ENCODE measurements around the gene ZNF181.

The ZNF181 gene

DNA sequence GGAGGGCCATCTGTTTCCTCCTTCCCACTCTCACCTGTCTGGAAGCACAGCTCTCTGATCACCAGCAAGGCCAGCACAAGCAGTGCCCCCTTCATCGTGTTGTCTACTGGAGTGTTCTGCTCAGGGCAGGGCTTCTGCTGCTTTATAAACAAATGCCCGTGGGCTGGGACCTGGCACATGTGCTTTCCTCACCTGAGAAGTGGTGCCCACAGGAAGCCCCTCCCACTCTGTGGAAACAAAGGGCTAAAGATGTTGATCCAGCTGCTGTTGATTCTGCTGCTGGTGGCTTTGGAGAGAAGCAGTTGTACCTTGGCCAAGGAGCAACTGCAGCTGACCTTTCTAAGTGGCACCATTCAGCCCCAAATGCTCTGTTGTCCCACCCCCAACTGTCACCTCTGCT, 26.4 kb upstream of the ZNF181 start:
- DNase-seq (ENCODE audit: low read depth), result no peak
- no peak overlapping the region for H3K4me3 ChIP-seq (replicated peaks; ENCODE audit: low read depth, low read length)
- TF ChIP-seq, protein P1, sequence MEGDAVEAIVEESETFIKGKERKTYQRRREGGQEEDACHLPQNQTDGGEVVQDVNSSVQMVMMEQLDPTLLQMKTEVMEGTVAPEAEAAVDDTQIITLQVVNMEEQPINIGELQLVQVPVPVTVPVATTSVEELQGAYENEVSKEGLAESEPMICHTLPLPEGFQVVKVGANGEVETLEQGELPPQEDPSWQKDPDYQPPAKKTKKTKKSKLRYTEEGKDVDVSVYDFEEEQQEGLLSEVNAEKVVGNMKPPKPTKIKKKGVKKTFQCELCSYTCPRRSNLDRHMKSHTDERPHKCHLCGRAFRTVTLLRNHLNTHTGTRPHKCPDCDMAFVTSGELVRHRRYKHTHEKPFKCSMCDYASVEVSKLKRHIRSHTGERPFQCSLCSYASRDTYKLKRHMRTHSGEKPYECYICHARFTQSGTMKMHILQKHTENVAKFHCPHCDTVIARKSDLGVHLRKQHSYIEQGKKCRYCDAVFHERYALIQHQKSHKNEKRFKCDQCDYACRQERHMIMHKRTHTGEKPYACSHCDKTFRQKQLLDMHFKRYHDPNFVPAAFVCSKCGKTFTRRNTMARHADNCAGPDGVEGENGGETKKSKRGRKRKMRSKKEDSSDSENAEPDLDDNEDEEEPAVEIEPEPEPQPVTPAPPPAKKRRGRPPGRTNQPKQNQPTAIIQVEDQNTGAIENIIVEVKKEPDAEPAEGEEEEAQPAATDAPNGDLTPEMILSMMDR (IDR thresholded peaks at IDR 0.05; ENCODE audit: low read length, missing control alignments), result no peak

DNA sequence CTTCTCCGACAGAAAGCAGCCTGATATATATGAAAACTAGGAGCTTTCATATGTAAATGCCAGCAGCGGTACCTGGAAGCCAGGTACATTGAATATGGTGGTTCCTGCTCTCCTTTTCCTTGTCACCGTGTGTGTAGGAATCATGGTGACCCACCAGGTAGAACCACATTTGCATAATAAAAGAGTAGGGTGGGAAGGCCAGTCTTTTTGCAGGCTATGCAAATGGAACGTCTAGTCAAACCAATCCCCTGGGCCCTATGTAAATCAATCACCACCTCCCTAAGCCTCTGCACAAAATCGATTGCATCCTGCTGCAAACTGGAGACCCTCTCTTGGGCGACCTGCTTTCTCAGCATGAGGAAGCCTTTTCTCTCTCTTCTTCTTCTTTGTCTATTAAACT, 22.2 kb upstream of the ZNF181 start:
- TF ChIP-seq, protein P1 (IDR thresholded peaks at IDR 0.05; ENCODE audit: low read length, missing control alignments), result no peak
- no peak for DNase-seq (ENCODE audit: low read depth)
- H3K4me3 ChIP-seq (replicated peaks; ENCODE audit: low read depth, low read length), result no peak overlapping the region

DNA sequence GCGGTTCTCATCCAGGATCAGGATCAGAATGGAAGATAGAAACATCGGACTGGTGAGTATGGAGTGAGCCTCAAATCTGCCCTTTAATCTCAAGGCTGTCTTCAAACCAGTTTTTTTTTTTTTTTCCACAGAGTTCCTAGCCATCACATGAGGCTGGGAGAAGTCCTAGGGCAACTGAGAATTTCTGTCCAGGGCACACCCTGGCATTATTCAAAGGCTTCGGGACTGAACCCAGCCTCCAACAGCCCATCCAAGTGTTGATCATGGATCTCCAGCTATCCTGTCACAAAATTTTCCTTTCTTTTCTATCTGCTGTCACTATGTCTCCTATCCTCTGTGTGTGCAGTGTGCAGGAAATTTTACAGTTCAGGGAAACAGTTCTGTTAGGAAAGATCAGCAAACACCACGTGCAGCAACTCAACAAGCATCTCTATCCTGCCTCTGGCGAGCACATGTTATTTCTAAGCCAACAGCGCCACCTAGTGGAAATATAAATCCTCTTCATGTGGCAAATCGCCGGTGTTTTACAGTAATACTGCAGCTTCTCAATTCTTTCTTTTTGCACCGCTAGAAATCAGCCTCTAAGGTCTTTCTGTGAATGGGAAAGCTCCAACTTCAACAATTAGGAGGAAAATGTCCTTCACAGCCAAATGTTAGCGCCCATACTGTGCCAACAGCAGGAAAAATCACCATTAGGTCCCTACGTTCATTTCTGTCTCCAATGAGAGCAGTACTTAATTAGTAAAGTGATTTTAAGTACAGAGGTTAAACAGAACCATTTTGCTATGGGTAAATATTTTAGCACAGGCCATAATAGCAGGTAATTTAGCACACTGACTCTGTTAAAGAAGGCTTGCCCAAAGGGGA, 21.4 kb upstream of the ZNF181 start:
- DNase-seq (ENCODE audit: low read depth), result peak; percentile 90
- TF ChIP-seq, protein P1 (IDR thresholded peaks at IDR 0.05; ENCODE audit: low read length, missing control alignments), result peak; percentile 55
- H3K4me3 ChIP-seq (replicated peaks; ENCODE audit: low read depth, low read length), result no peak overlapping the region

DNA sequence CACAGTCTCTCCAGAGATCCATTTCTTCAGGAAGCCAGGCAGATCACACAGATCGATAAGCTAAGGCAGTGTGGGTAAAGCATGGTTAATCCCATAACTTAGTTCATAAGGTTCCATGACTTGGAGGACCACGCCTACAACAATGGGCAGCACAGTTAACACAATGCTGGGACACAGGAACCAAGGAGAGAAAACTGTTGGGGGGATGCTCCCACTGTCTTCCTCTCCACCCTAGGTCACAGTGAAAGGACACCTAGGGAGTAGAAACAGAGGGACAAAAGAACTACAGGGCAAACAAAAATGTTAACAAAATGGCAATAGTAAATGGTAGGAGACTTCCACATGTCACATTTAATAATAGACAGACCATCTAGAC, 20.8 kb upstream of the ZNF181 start:
- DNase-seq (ENCODE audit: low read depth), result no peak
- no peak overlapping the region for H3K4me3 ChIP-seq (replicated peaks; ENCODE audit: low read depth, low read length)
- TF ChIP-seq, protein P1 (IDR thresholded peaks at IDR 0.05; ENCODE audit: low read length, missing control alignments), result no peak

DNA sequence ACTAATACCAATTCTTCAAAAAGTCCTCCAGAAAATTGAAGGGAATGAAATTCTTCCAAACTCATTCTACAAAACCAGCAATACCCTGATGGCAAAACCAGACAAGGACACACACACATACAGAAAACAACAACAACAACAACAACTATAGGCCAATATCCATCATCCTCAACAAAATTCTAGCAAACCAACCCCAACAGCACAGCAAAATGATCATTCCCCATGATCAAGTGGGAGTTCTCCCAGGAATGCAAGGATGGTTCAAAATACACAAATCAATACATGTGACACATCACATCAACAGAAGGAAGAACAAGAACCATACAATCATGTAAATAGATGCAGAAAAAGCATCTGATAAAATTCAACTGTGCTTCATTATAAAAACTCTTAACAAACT, 18.7 kb upstream of the ZNF181 start:
- TF ChIP-seq, protein P1 (IDR thresholded peaks at IDR 0.05; ENCODE audit: low read length, missing control alignments), result no peak
- H3K4me3 ChIP-seq (replicated peaks; ENCODE audit: low read depth, low read length), result no peak overlapping the region
- no peak for DNase-seq (ENCODE audit: low read depth)

DNA sequence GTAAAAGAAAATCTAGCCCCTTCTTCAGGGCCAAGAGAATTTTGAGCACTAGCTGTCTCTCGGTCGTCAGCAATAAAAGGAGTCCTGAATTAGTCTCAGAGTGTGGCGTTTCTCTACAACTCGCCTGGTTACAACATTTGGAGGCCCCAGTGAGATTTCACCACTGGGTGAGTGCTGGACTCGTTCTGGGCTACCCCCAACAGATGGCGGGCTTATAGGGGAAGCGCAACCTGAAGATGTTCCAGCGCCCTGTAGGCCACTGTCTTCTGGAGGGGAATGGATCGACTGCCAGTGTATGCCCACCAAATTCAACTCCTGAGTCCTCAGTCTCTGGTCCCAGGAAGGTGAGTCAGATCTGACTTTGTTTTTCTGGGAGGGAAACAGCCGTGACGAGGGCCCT, 11.7 kb upstream of the ZNF181 start:
- no peak overlapping the region for H3K4me3 ChIP-seq (replicated peaks; ENCODE audit: low read depth, low read length)
- no peak for DNase-seq (ENCODE audit: low read depth)
- TF ChIP-seq, protein P1 (IDR thresholded peaks at IDR 0.05; ENCODE audit: low read length, missing control alignments), result no peak

DNA sequence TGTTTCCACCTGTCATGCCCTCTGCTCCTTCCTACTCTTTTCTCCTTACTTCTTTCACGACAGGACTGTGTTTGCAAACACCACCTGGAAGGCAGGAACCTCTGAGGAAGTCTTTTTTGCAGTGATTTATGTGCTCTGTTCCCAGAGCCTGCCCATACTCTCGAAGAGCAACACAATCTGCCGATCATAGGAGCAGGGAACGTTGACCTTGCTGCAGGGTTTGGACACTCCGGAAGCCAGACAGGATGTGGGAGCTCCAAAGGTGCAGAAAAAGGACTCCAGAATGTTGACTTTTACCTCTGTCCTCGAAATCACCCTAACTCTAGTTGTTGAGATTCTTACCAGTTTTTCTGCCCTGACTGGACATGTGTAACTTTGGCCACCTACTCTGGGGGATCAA, 8.6 kb upstream of the ZNF181 start:
- no peak for DNase-seq (ENCODE audit: low read depth)

More for the DNA sequence above, 8.6 kb upstream of the ZNF181 start:
- TF ChIP-seq, protein P1 (IDR thresholded peaks at IDR 0.05; ENCODE audit: low read length, missing control alignments), result no peak
- no peak overlapping the region for H3K4me3 ChIP-seq (replicated peaks; ENCODE audit: low read depth, low read length)
